GM12864 (cell line): ENCODE measurements around the gene VCL.
"Not testable (repeated sequence)": the region's sequence is repeated elsewhere in the genome, so short reads cannot be mapped to it uniquely, and the experiment has no call there.

Source experiments
- DNase-seq: peaks from one replicate; pipeline ENCODE4 v3.0.0-alpha.2; 2011; ENCODE audit warnings: low read depth
- H3K4me3 ChIP-seq: 2 replicates; pipeline ENCODE4 v1.5.1; 2011; ENCODE audit warnings: mild to moderate bottlenecking, low read depth, low read length, control low read depth
- CTCF ChIP-seq: IDR thresholded peaks from 2 replicates; pipeline ENCODE4 v1.5.1; 2011; ENCODE audit warnings: low read depth, mild to moderate bottlenecking, moderate library complexity, low read length, control low read depth, inconsistent platforms; ENCODE audit errors: missing control alignments

Gene VCL

GRCh38 chr10:74011017-74011416 is 13.1 kb downstream of the VCL start:
- no peak overlapping the region for H3K4me3 ChIP-seq
- TF ChIP-seq CTCF = no peak
- no peak for DNase-seq

- no peak for TF ChIP-seq CTCF
- no peak overlapping the region for H3K4me3 ChIP-seq
- DNase-seq = no peak
These were observed 13.9 kb downstream of the VCL start for GRCh38 chr10:74011770-74012169.

GRCh38 chr10:74012480-74012879 is 14.6 kb downstream of the VCL start:
- H3K4me3 ChIP-seq = no peak overlapping the region
- no peak for TF ChIP-seq CTCF
- no peak for DNase-seq

- no peak for TF ChIP-seq CTCF
- no peak overlapping the region for H3K4me3 ChIP-seq
- no peak for DNase-seq
These were observed 15.1 kb downstream of the VCL start for GRCh38 chr10:74013004-74013403.

GRCh38 chr10:74014574-74014973 is 16.7 kb downstream of the VCL start:
- DNase-seq = not testable (repeated sequence)

GRCh38 chr10:74018241-74018640 is 20.3 kb downstream of the VCL start:
- TF ChIP-seq CTCF = no peak
- no peak for DNase-seq
- no peak overlapping the region for H3K4me3 ChIP-seq

More at GRCh38 chr10:74014574-74014973, 16.7 kb downstream of the VCL start:
- not testable (repeated sequence) for H3K4me3 ChIP-seq

GRCh38 chr10:74021248-74022055 is 23.5 kb downstream of the VCL start:
- no peak for DNase-seq
- no peak overlapping the region for H3K4me3 ChIP-seq
- TF ChIP-seq CTCF = no peak
